Ishikawa (cell line): ENCODE data around the gene PCDH1.

Experiments
- EP300 ChIP-seq: IDR thresholded peaks from 2 replicates; pipeline ENCODE4 v1.6.1; 2012; ENCODE audit warnings: borderline replicate concordance
- FOXM1 ChIP-seq: IDR thresholded peaks from 2 replicates; pipeline ENCODE4 v1.6.1; 2012; ENCODE audit warnings: low read depth, borderline replicate concordance
- MAX ChIP-seq: IDR thresholded peaks from 2 replicates; pipeline ENCODE4 v1.6.1; 2012
- TCF12 ChIP-seq: IDR thresholded peaks from 2 replicates; pipeline ENCODE4 v1.6.1; 2012; ENCODE audit warnings: low read depth
- TEAD4 ChIP-seq: IDR thresholded peaks from 2 replicates; pipeline ENCODE4 v1.6.1; 2012
- USF1 ChIP-seq: IDR thresholded peaks from 2 replicates; pipeline ENCODE4 v1.6.1; 2012
- ZBTB7A ChIP-seq: IDR thresholded peaks from 2 replicates; pipeline ENCODE4 v1.6.1; 2012; ENCODE audit warnings: low read depth

- TF ChIP-seq TCF12 (no peak), MAX (no peak), ZBTB7A (no peak), EP300 (no peak), USF1 (no peak), TEAD4 (no peak), FOXM1 (no peak)
Measured at GRCh38 chr5:141867651-141868050, 10.6 kb downstream of the PCDH1 start.
